OCI-LY7 (cell line): ENCODE data around the gene ARMH1. TPM values are rescaled to one million over a fixed set of nuclear protein-coding genes. Genes with fewer than 3 reads are reported as not detected.

Source experiments
- BruUV-seq: library from RNA; stranded (reverse); fragments of 400-500 nt; replicated peaks from 2 replicates; lab custom pipeline; 2021; lab: Mats Ljungman, UMichigan
- CTCF ChIA-PET: fragments of 300-600 bp; sonication (Branson Sonifier 250); formaldehyde crosslinking; loops from one replicate; lab custom pipeline; 2022; ENCODE audit warnings: antibody characterized with exemption; ENCODE audit not compliant: unreplicated experiment; lab: Charles Lee
- POLR2A ChIA-PET: fragments of 300-600 bp; sonication (Branson Sonifier 250); formaldehyde crosslinking; loops from one replicate; lab custom pipeline; 2022; ENCODE audit warnings: antibody characterized with exemption; lab: Charles Lee
- DNase-seq: peaks from one replicate; pipeline ENCODE4 v3.0.0-alpha.2; 2015; ENCODE audit warnings: low spot score
- H2AFZ ChIP-seq: fragments of 200-600 bp; sonication (generic), shearing (Covaris generic); 2 replicates; pipeline ENCODE4 v1.6.1; 2014; ENCODE audit warnings: mild to moderate bottlenecking, antibody characterized with exemption, low read length, moderate library complexity
- H3K27ac ChIP-seq: fragments of 200-600 bp; sonication (generic); 2 replicates; pipeline ENCODE4 v1.5.1; 2014; ENCODE audit warnings: mixed run types, low read depth, mild to moderate bottlenecking, moderate library complexity, low read length, inconsistent platforms; ENCODE audit not compliant: poor library complexity, severe bottlenecking
- H3K36me3 ChIP-seq: fragments of 200-600 bp; sonication (generic); 2 replicates; pipeline ENCODE4 v1.6.1; 2014; ENCODE audit warnings: mild to moderate bottlenecking, antibody characterized with exemption, low read length, moderate library complexity, mixed read lengths; ENCODE audit not compliant: insufficient read depth
- H3K4me1 ChIP-seq: fragments of 200-600 bp; sonication (generic); 2 replicates; pipeline ENCODE4 v1.5.1; 2014; ENCODE audit warnings: mild to moderate bottlenecking, low read length; ENCODE audit not compliant: insufficient read depth, poor library complexity, severe bottlenecking
- H3K4me2 ChIP-seq: fragments of 200-600 bp; sonication (generic); 2 replicates; pipeline ENCODE4 v1.6.1; 2014; ENCODE audit warnings: mild to moderate bottlenecking, low read length
- H3K4me3 ChIP-seq: fragments of 200-600 bp; sonication (generic); 2 replicates; pipeline ENCODE4 v1.5.1; 2014; ENCODE audit warnings: mild to moderate bottlenecking, low read depth, low read length; ENCODE audit not compliant: poor library complexity, severe bottlenecking
- H3K79me2 ChIP-seq: fragments of 200-600 bp; sonication (generic); 2 replicates; pipeline ENCODE4 v1.6.1; 2016; ENCODE audit warnings: low read depth, mild to moderate bottlenecking, low read length, moderate library complexity, mixed read lengths; ENCODE audit not compliant: insufficient read depth
- H3K9me2 ChIP-seq: fragments of 200-600 bp; sonication (generic); 2 replicates; pipeline ENCODE4 v1.6.1; 2016; ENCODE audit warnings: mild to moderate bottlenecking, low read length, mixed read lengths; ENCODE audit not compliant: insufficient read depth
- H3K9me3 ChIP-seq: fragments of 200-600 bp; sonication (generic); 2 replicates; pipeline ENCODE4 v1.6.1; 2014; ENCODE audit warnings: mild to moderate bottlenecking, mixed run types, low read length, mixed read lengths
- H4K20me1 ChIP-seq: fragments of 200-600 bp; sonication (generic); 2 replicates; pipeline ENCODE4 v1.6.1; 2014; ENCODE audit warnings: mild to moderate bottlenecking, antibody characterized with exemption, low read length, moderate library complexity, mixed read lengths; ENCODE audit not compliant: insufficient read depth
- CTCF ChIP-seq: fragments of 200-600 bp; sonication (generic); conservative IDR thresholded peaks from 2 replicates; pipeline ENCODE4 v1.5.1; 2014; ENCODE audit warnings: mild to moderate bottlenecking, antibody characterized with exemption, low read length, moderate library complexity, mixed read lengths
- EZH2phosphoT487 ChIP-seq: fragments of 200-600 bp; sonication (generic); IDR thresholded peaks from 2 replicates; pipeline ENCODE4 v1.6.1; 2018; ENCODE audit warnings: low read depth, borderline replicate concordance, mild to moderate bottlenecking, mixed run types, antibody characterized with exemption, low read length, moderate library complexity, mixed read lengths
- intact Hi-C: fragments of 100-400 bp; cut with micrococcal nuclease; formaldehyde crosslinking; loops from one replicate; pipeline ENCODE4 v1.10.0; 2022; ENCODE audit not compliant: unreplicated experiment
- total RNA-seq, 2 experiments: library from RNA; depleted of rRNA in 1 of 2; stranded (reverse); fragments of >200 nt in 1 of 2; shearing (Covaris generic) in 1 of 2; gene quantifications; 2 replicates each; pipeline ENCODE4 v1.2.3, GENCODE V29; 2014 to 2022

Gene ARMH1
- total RNA-seq, 2 experiments from 2014 or later = 7.8 to 8.9 TPM

- ChIA-PET CTCF (interaction anchor here (0.5 kb wide), 1 partner anchor 9 kb away, joined by 3 read pairs; no protein-coding TSS in a partner anchor), POLR2A (interaction anchor here (0.6 to 1.9 kb wide), 2 partner anchors 7 to 749 kb away, joined by 4 to 5 read pairs; no protein-coding TSS in a partner anchor)
- H3K27ac ChIP-seq = no peak overlapping the region
- no peak for DNase-seq
- H3K4me1 ChIP-seq = no peaks in the 10 kb centered on the region
- intact Hi-C loops = no loop called here
- TF ChIP-seq CTCF (no peak), EZH2phosphoT487 (no peak)
- no peaks in the 10 kb centered on the region; the same call in 1 of the 2 replicates for H4K20me1 ChIP-seq
- no peak overlapping the region for H3K4me3 ChIP-seq
- H3K9me2 ChIP-seq = no peaks in the 10 kb centered on the region
- H3K36me3 ChIP-seq = peaks cover 97% of the 10 kb centered on the region
- H3K9me3 ChIP-seq = no peaks in the 10 kb centered on the region
- no TSS peak for BruUV-seq
- H3K79me2 ChIP-seq = no peaks in the 10 kb centered on the region
- no peak overlapping the region for H2AFZ ChIP-seq
- no peak overlapping the region for H3K4me2 ChIP-seq
Observed at GRCh38 chr1:44646261-44647110, 28.0 kb upstream of the ARMH1 start.

- H3K36me3 ChIP-seq = peaks cover 88% of the 10 kb centered on the region
- H3K9me2 ChIP-seq = no peaks in the 10 kb centered on the region
- intact Hi-C loops = no loop called here
- no peak overlapping the region for H3K27ac ChIP-seq
- no peaks in the 10 kb centered on the region for H3K79me2 ChIP-seq
- H3K9me3 ChIP-seq = no peaks in the 10 kb centered on the region
- ChIA-PET POLR2A (interaction anchor here (1.3 to 1.9 kb wide), 2 partner anchors 9 to 14 kb away, joined by 4 to 5 read pairs; no protein-coding TSS in a partner anchor), CTCF (no interaction called here)
- H3K4me2 ChIP-seq = no peak overlapping the region
- no peaks in the 10 kb centered on the region for H3K4me1 ChIP-seq
- DNase-seq = no peak
- no peak overlapping the region for H3K4me3 ChIP-seq
- TF ChIP-seq CTCF = no peak
- TF ChIP-seq EZH2phosphoT487 = no peak
- H4K20me1 ChIP-seq = no peaks in the 10 kb centered on the region; the same call in 1 of the 2 replicates
- BruUV-seq = no TSS peak
- H2AFZ ChIP-seq = no peak overlapping the region
Observed at GRCh38 chr1:44647896-44648295, 26.6 kb upstream of the ARMH1 start.
